ENCODE measurements around the gene SCD. TPM values are rescaled to one million over a fixed set of nuclear protein-coding genes. Genes with fewer than 3 reads are reported as not detected.

The SCD gene
- total and polyA plus RNA-seq, 2 of the 13 experiments (the other 11 are each of a cell fraction or from before 2014, with no cell fraction given), result 492 to 512 TPM

GRCh38 chr10:100341953-100342626 lies 4.9 kb upstream of the SCD start:
- intact Hi-C loops (cut with micrococcal nuclease; ENCODE audit: unreplicated experiment), result loop anchor here (1.0 to 2.0 kb wide), 3 partner anchors 31 to 91 kb away; no protein-coding TSS in a partner anchor
- Histone ChIP-seq H3K9me3 (ENCODE audit: low read length) (no peaks in the 10 kb centered on the region), H3K4me1 (ENCODE audit: insufficient read depth, low read length) (peaks cover 74% of the 10 kb centered on the region), H3K4me3 (replicated peaks in 1 of 3; ENCODE audit: insufficient read depth in 1 of 3, low read depth in 2 of 3, low read length in 3 of 3) (peak overlapping the region; percentile 43 to 72 (median 46)), H3K36me3 (replicated peaks in 1 of 2; ENCODE audit: control insufficient read depth in 1 of 2, insufficient read depth in 2 of 2, low read length in 2 of 2) (no peaks in the 10 kb centered on the region), H3K27ac (ENCODE audit: extremely low read length, insufficient read depth, low read length) (peak overlapping the region; percentile 77), H3K9ac (ENCODE audit: insufficient read depth, low read depth, low read length) (peak overlapping the region; percentile 74), H2AFZ (ENCODE audit: low read length) (peak overlapping the region; percentile 66), H3K4me2 (ENCODE audit: low read depth, low read length) (peak overlapping the region; percentile 99), H3K27me3 (ENCODE audit: control insufficient read depth in 1 of 2, insufficient read depth in 2 of 2, low read length in 2 of 2) (no peaks in the 10 kb centered on the region), H3K79me2 (ENCODE audit: insufficient read depth, low read length) (peaks cover 10% of the 10 kb centered on the region), H4K20me1 (ENCODE audit: insufficient read depth, low read length) (no peaks in the 10 kb centered on the region)
- ChIA-PET CTCF (ENCODE audit: low intra/inter-chr PET ratio, low total read pairs) (interaction anchor here (0.8 to 10.5 kb wide), 4 partner anchors 18 to 167 kb away, joined by 3 to 297 read pairs (median 4); no protein-coding TSS in a partner anchor), POLR2A (interaction anchor here (0.8 to 12.6 kb wide), 16 partner anchors 9 to 536 kb away, joined by 3 to 287 read pairs (median 4); no protein-coding TSS in a partner anchor)
- ATAC-seq (peak; percentile 70), FAIRE-seq (peak; percentile 65), DNase-seq (ENCODE audit: low spot score) (peak; percentile 87)
- in situ Hi-C loops (cut with HindIII; ENCODE audit: extremely low pct_ligation_motif_present, low pct_unique_long_range_greater_than_20kb), result loop anchor here (5.0 to 25.0 kb wide), 3 partner anchors 90 to 545 kb away; no protein-coding TSS in a partner anchor
- under 1% methylated on average over 8 of the region's 9 CpGs for WGBS (ENCODE audit: low lambda C conversion rate)
- BruUV-seq (replicated peaks), result no TSS peak
- 0 out of 2 replicates have a peak, but pooled peaks have one; percentile 12 for TF ChIP-seq ZNF598 (CRISPR knock-in tag; IDR thresholded peaks at IDR 0.05; ENCODE audit: borderline replicate concordance)
- peak; percentile 19; the same call in 1 of the 2 replicates for TF ChIP-seq ZNF503 (CRISPR knock-in tag; IDR thresholded peaks at IDR 0.05)
- TF ChIP-seq KMT2B (CRISPR knock-in tag; IDR thresholded peaks at IDR 0.05), result 0 out of 2 replicates have a peak, but pooled peaks have one; percentile 27
- TF ChIP-seq, protein P1, sequence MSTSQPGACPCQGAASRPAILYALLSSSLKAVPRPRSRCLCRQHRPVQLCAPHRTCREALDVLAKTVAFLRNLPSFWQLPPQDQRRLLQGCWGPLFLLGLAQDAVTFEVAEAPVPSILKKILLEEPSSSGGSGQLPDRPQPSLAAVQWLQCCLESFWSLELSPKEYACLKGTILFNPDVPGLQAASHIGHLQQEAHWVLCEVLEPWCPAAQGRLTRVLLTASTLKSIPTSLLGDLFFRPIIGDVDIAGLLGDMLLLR (CRISPR knock-in tag; IDR thresholded peaks at IDR 0.05), result no peak
- peak; percentile 68 for TF ChIP-seq SPEN (CRISPR knock-in tag; IDR thresholded peaks at IDR 0.05; ENCODE audit: low read depth)
- peak; percentile 57; the same call in 1 of the 2 replicates for TF ChIP-seq SOX5 (CRISPR knock-in tag; IDR thresholded peaks at IDR 0.05; ENCODE audit: borderline replicate concordance)
- TF ChIP-seq FOXJ3 (CRISPR knock-in tag; IDR thresholded peaks at IDR 0.05; ENCODE audit: borderline replicate concordance), result peak; percentile 31; the same call in 1 of the 2 replicates
- 0 out of 2 replicates have a peak, but pooled peaks have one; percentile 69 for TF ChIP-seq FOXO4 (CRISPR knock-in tag; conservative IDR thresholded peaks at IDR 0.05)
- TF ChIP-seq CEBPZ (IDR thresholded peaks at IDR 0.05; ENCODE audit: low read length), result no peak
- peak; percentile 42; the same call in 1 of the 2 replicates for TF ChIP-seq ZSCAN21 (CRISPR knock-in tag; IDR thresholded peaks at IDR 0.05; ENCODE audit: borderline replicate concordance)
- TF ChIP-seq ZC3H13 (CRISPR knock-in tag; IDR thresholded peaks at IDR 0.05), result 0 out of 2 replicates have a peak, but pooled peaks have one; percentile 64
- TF ChIP-seq, protein P2, sequence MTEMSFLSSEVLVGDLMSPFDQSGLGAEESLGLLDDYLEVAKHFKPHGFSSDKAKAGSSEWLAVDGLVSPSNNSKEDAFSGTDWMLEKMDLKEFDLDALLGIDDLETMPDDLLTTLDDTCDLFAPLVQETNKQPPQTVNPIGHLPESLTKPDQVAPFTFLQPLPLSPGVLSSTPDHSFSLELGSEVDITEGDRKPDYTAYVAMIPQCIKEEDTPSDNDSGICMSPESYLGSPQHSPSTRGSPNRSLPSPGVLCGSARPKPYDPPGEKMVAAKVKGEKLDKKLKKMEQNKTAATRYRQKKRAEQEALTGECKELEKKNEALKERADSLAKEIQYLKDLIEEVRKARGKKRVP (CRISPR knock-in tag; IDR thresholded peaks at IDR 0.05), result peak in 1 of 2 experiments; percentile 21; a peak in 2 of 4 replicates
- TF ChIP-seq DPF2 (CRISPR knock-in tag; IDR thresholded peaks at IDR 0.05; ENCODE audit: borderline replicate concordance, low read depth), result no peak
